SK-N-SH (cell line): ENCODE measurements around the gene ATCAY. TPM values are rescaled to one million over a fixed set of nuclear protein-coding genes. Genes with fewer than 3 reads are reported as not detected.

Experiments used
- ELF1 ChIP-seq: IDR thresholded peaks from 2 replicates; pipeline ENCODE4 v1.4.0; 2012
- EP300 ChIP-seq, 2 experiments: IDR thresholded peaks; 2 replicates each; pipeline versions ENCODE4 v1.4.0 to v1.6.1; 2012; ENCODE audit warnings: borderline replicate concordance in 1 of 2, low read depth in 1 of 2, low read length in 1 of 2
- EZH2phosphoT487 ChIP-seq: fragments of 200-600 bp; sonication (generic); IDR thresholded peaks from 2 replicates; pipeline ENCODE4 v1.6.1; 2017; ENCODE audit warnings: low read depth, mixed run types, mild to moderate bottlenecking, antibody characterized with exemption, moderate library complexity, borderline replicate concordance
- FOSL2 ChIP-seq: IDR thresholded peaks from 2 replicates; pipeline ENCODE4 v1.4.0; 2012; ENCODE audit warnings: low read depth, mild to moderate bottlenecking, moderate library complexity, borderline replicate concordance
- JUND ChIP-seq: IDR thresholded peaks from 2 replicates; pipeline ENCODE4 v1.4.0; 2012
- MEF2A ChIP-seq: IDR thresholded peaks from 2 replicates; pipeline ENCODE4 v1.4.0; 2012; ENCODE audit warnings: low read depth, borderline replicate concordance
- MXI1 ChIP-seq: IDR thresholded peaks from 2 replicates; pipeline ENCODE4 v1.6.1; 2012; ENCODE audit warnings: mild to moderate bottlenecking, low read depth, low read length, improper control_type of control experiment
- NFIC ChIP-seq: IDR thresholded peaks from 2 replicates; pipeline ENCODE4 v1.4.0; 2012; ENCODE audit warnings: borderline replicate concordance
- PBX3 ChIP-seq: IDR thresholded peaks from 2 replicates; pipeline ENCODE4; 2012
- POLR2AphosphoS5 ChIP-seq: IDR thresholded peaks from 2 replicates; pipeline ENCODE4 v1.6.1; 2012; ENCODE audit warnings: low read depth, low read length
- RAD21 ChIP-seq: IDR thresholded peaks from 2 replicates; pipeline ENCODE4 v1.6.1; 2012; ENCODE audit warnings: mild to moderate bottlenecking, low read length
- RCOR1 ChIP-seq: fragments of 150-350 bp; IDR thresholded peaks from 2 replicates; pipeline ENCODE4 v1.6.1; 2017; ENCODE audit warnings: antibody characterized with exemption, low read length
- SIN3A ChIP-seq: IDR thresholded peaks from 2 replicates; pipeline ENCODE4 v1.6.1; 2012; ENCODE audit warnings: low read depth, mild to moderate bottlenecking, low read length, moderate library complexity, borderline replicate concordance
- SMC3 ChIP-seq: IDR thresholded peaks from 2 replicates; pipeline ENCODE4 v1.6.1; 2012; ENCODE audit warnings: low read depth, low read length, improper control_type of control experiment
- TEAD4 ChIP-seq: IDR thresholded peaks from 2 replicates; pipeline ENCODE4 v1.4.0; 2012; ENCODE audit warnings: mild to moderate bottlenecking, borderline replicate concordance; ENCODE audit not compliant: insufficient read depth
- USF1 ChIP-seq: IDR thresholded peaks from 2 replicates; pipeline ENCODE4 v1.4.0; 2012; ENCODE audit warnings: low read depth, borderline replicate concordance
- YY1 ChIP-seq: IDR thresholded peaks from 2 replicates; pipeline ENCODE4 v1.4.0; 2012; ENCODE audit warnings: low read depth, mild to moderate bottlenecking
- polyA plus RNA-seq, 3 experiments: library from polyadenylated mRNA; depleted of rRNA; stranded (reverse); fragments of >200 nt; gene quantifications; 2 replicates each; pipeline ENCODE4 v1.2.3, GENCODE V29; 2012
- TF ChIP-seq, protein P1 (sequence below): fragments of 150-350 bp; IDR thresholded peaks from 2 replicates; pipeline ENCODE4 v1.6.1; 2016; ENCODE audit warnings: mild to moderate bottlenecking, low read depth, low read length
- TF ChIP-seq, protein P2 (sequence below): IDR thresholded peaks from 2 replicates; pipeline ENCODE4 v1.4.0; 2012; ENCODE audit warnings: low read depth
- TF ChIP-seq, protein P3 (sequence below): IDR thresholded peaks from 2 replicates; pipeline ENCODE4 v1.6.1; 2012; ENCODE audit warnings: mild to moderate bottlenecking, low read depth, low read length, moderate library complexity

Gene ATCAY
- polyA plus RNA-seq, 1 of the 3 experiments (the other 2 are of a cell fraction) = 0.84 TPM

DNA sequence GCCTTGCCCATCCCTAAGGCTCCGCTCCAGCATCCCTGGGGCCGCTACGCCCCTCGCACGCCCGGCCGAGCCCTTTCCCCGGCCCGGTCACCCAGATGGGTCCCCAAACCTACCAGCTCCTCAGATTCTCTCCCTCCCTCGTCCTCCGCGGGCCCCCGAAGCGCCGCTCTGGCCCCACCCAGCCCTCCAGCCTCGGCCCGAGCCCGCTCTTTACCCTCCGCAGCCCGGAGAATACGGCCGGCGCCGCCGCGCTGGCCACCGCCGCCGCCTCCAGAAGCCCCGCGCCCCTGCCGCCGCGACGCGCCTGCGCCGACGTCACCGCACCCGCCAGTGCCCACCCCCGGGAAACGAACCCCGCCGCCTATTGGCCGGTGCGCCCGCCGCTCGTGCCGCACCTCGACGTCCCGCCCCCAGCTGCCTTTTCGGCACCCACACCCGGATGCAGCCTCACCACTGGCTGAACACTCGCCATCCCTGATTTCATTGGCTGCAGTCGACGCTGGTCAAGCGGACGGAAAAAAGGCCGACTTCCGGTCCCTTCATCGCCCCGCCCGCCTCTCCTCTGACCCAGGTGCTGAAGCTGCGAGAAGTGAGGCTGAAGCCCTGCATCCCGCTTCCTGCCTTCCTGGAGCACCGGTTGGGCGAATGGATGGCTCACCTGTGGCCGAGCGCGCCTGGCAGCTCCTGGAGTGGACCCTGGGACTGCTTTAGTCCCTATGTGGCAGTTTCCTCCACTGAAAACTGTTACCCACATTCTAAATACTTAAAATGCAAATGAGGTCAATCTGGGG, 90.5 kb downstream of the ATCAY start, which contains the start of gene DAPK3 (continued):
- TF ChIP-seq, protein P1, sequence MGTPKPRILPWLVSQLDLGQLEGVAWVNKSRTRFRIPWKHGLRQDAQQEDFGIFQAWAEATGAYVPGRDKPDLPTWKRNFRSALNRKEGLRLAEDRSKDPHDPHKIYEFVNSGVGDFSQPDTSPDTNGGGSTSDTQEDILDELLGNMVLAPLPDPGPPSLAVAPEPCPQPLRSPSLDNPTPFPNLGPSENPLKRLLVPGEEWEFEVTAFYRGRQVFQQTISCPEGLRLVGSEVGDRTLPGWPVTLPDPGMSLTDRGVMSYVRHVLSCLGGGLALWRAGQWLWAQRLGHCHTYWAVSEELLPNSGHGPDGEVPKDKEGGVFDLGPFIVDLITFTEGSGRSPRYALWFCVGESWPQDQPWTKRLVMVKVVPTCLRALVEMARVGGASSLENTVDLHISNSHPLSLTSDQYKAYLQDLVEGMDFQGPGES = peak; percentile 82
- TF ChIP-seq SIN3A (no peak), TEAD4 (no peak), EZH2phosphoT487 (no peak), RCOR1 (no peak), SMC3 (no peak; the same call in 1 of the 2 replicates), RAD21 (no peak), EP300 (IDR thresholded peaks at IDR 0.05; ENCODE audit: borderline replicate concordance in 1 of 2, low read depth in 1 of 2, low read length in 1 of 2) (0 out of 4 replicates have a peak, but pooled peaks of 1 of the 2 experiments have one; percentile 22), USF1 (no peak), YY1 (no peak), NFIC (no peak), JUND (peak; percentile 38; the same call in 1 of the 2 replicates), ELF1 (peak; percentile 88), MXI1 (peak; percentile 36), FOSL2 (no peak; the same call in 1 of the 2 replicates), POLR2AphosphoS5 (peak; percentile 82), PBX3 (peak; percentile 99), MEF2A (no peak)
- TF ChIP-seq, protein P2, sequence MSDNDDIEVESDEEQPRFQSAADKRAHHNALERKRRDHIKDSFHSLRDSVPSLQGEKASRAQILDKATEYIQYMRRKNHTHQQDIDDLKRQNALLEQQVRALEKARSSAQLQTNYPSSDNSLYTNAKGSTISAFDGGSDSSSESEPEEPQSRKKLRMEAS = 0 out of 2 replicates have a peak, but pooled peaks have one; percentile 44
- TF ChIP-seq, protein P3, sequence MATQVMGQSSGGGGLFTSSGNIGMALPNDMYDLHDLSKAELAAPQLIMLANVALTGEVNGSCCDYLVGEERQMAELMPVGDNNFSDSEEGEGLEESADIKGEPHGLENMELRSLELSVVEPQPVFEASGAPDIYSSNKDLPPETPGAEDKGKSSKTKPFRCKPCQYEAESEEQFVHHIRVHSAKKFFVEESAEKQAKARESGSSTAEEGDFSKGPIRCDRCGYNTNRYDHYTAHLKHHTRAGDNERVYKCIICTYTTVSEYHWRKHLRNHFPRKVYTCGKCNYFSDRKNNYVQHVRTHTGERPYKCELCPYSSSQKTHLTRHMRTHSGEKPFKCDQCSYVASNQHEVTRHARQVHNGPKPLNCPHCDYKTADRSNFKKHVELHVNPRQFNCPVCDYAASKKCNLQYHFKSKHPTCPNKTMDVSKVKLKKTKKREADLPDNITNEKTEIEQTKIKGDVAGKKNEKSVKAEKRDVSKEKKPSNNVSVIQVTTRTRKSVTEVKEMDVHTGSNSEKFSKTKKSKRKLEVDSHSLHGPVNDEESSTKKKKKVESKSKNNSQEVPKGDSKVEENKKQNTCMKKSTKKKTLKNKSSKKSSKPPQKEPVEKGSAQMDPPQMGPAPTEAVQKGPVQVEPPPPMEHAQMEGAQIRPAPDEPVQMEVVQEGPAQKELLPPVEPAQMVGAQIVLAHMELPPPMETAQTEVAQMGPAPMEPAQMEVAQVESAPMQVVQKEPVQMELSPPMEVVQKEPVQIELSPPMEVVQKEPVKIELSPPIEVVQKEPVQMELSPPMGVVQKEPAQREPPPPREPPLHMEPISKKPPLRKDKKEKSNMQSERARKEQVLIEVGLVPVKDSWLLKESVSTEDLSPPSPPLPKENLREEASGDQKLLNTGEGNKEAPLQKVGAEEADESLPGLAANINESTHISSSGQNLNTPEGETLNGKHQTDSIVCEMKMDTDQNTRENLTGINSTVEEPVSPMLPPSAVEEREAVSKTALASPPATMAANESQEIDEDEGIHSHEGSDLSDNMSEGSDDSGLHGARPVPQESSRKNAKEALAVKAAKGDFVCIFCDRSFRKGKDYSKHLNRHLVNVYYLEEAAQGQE = peak; percentile 96
